ENCODE data around the gene GLRA3.

DNA sequence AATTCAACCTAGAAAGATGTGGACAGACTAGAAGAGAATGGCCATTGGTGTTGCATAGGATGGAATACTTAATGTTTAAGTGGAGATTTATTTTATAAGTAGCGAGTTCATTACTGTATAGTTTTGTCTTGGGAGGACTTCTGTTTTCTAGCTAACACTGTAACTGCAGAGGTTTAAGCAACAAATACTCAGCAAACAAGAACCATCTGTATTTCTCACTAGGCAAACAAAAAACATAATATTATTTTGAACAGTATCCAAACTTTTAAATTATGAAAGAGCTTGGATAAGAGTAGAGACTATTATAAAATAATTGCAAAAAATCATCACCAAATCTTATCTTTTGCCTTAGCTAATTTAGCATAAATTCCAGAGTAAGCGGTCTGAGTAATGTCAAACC lies 121.1 kb downstream of the GLRA3 start:
- TF ChIP-seq EZH2 (IDR thresholded peaks at IDR 0.05; ENCODE audit: low read length) (no peak), CTCF (optimal IDR thresholded peaks at IDR 0.05 in 1 of 3, IDR thresholded peaks at IDR 0.05 in 1 of 3, conservative IDR thresholded peaks at IDR 0.05 in 1 of 3; ENCODE audit: extremely low read depth in 1 of 3, insufficient read depth in 2 of 3, low read length in 3 of 3) (no peak)
